Effector memory CD4-positive, alpha-beta T cell (primary cell): Measurements from ENCODE around the gene LRMDA.

ENCODE experiments used
- DNase-seq, 3 donors: peaks; one replicate each; pipeline ENCODE4 v3.0.0-alpha.2; 2020
- H3K27ac ChIP-seq: 2 replicates; pipeline ENCODE4 v1.7.0; 2013; ENCODE audit warnings: mild to moderate bottlenecking, low read length, moderate library complexity; ENCODE audit not compliant: insufficient read depth, poor library complexity, severe bottlenecking
- H3K27me3 ChIP-seq: replicated peaks from 2 replicates; pipeline ENCODE4 v1.7.0; 2013; ENCODE audit warnings: mild to moderate bottlenecking, low read length; ENCODE audit not compliant: insufficient read depth, control insufficient read depth, poor library complexity, severe bottlenecking
- H3K36me3 ChIP-seq: 2 replicates; pipeline ENCODE4 v1.7.0; 2013; ENCODE audit warnings: mild to moderate bottlenecking, low read length, moderate library complexity; ENCODE audit not compliant: control insufficient read depth, insufficient read depth
- H3K4me1 ChIP-seq: 2 replicates; pipeline ENCODE4 v1.7.0; 2013; ENCODE audit warnings: low read length, mild to moderate bottlenecking; ENCODE audit not compliant: control insufficient read depth, insufficient read depth, poor library complexity, severe bottlenecking
- H3K4me3 ChIP-seq: 2 replicates; pipeline ENCODE4 v1.7.0; 2013; ENCODE audit warnings: low read length, low read depth, mild to moderate bottlenecking; ENCODE audit not compliant: insufficient read depth, poor library complexity, severe bottlenecking
- H3K9me3 ChIP-seq: 2 replicates; pipeline ENCODE4 v1.7.0; 2013; ENCODE audit warnings: mild to moderate bottlenecking, low read length, moderate library complexity; ENCODE audit not compliant: control insufficient read depth

Gene LRMDA

DNA sequence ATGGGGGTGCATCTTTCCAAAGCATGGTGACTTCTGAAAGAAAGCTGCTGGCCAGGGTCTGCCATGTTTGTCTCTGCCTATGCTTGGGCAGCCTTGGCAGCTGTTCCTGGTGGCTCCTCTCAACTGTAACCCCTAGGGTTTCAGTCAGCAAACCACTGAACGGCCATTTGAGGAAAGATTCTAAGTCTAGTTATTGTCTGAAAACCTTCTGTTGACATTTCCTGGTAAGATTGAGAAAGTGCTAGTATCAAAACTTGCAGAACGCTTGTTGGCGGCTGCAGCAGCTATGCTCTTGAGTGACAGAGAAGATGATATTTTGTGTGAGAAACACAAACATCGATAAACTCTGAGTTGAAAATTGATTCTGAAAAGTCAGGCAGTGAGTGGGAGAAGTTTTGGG lies 523.1 kb downstream of the LRMDA start:
- no peak overlapping the region for H3K27ac ChIP-seq
- H3K27me3 ChIP-seq, result no peaks in the 10 kb centered on the region
- DNase-seq, result no peak
- H3K9me3 ChIP-seq, result no peaks in the 10 kb centered on the region
- H3K4me1 ChIP-seq, result no peaks in the 10 kb centered on the region
- H3K4me3 ChIP-seq, result no peak overlapping the region
- H3K36me3 ChIP-seq, result no peaks in the 10 kb centered on the region

DNA sequence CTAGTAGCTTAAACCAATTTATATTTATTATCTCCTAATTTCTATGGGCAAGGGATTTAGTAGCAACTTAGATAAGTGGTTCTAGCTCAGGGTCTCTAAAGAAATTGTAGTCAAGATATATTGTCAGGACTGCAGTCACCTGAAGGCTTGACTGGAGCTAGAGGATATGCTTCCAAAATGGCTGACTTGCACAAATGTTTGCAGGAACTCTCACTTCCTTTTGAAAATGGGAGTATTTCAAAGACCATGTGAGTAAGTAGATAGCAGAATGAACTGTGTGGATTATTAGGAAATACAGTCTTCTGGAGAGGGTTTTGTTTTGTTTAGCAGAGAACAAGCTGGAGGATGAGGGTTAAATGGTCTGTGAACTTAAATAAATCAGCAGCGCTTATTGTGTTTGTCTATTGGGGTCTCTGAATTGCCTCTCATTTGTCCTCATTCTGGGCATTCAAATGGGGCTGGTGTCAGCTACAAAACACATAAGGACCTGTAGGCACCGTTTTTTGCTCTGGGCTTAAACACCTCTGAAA lies 524.6 kb downstream of the LRMDA start:
- Histone ChIP-seq H3K36me3 (no peaks in the 10 kb centered on the region), H3K4me1 (no peaks in the 10 kb centered on the region), H3K9me3 (no peaks in the 10 kb centered on the region), H3K4me3 (no peak overlapping the region), H3K27me3 (no peaks in the 10 kb centered on the region), H3K27ac (no peak overlapping the region)
- DNase-seq, result no peak

GRCh38 chr10:75956624-75957023 lies 525.2 kb downstream of the LRMDA start:
- H3K4me1 ChIP-seq, result no peaks in the 10 kb centered on the region
- H3K27ac ChIP-seq, result no peak overlapping the region
- no peaks in the 10 kb centered on the region for H3K27me3 ChIP-seq
- no peak for DNase-seq
- no peaks in the 10 kb centered on the region for H3K9me3 ChIP-seq
- no peaks in the 10 kb centered on the region for H3K36me3 ChIP-seq
- no peak overlapping the region for H3K4me3 ChIP-seq

- Histone ChIP-seq H3K4me3 (no peak overlapping the region), H3K27me3 (no peaks in the 10 kb centered on the region), H3K36me3 (no peaks in the 10 kb centered on the region), H3K27ac (no peak overlapping the region), H3K4me1 (no peaks in the 10 kb centered on the region), H3K9me3 (no peaks in the 10 kb centered on the region)
- DNase-seq, result no peak
Measured at GRCh38 chr10:75957314-75958120, 526.1 kb downstream of the LRMDA start.

GRCh38 chr10:75959209-75959608 lies 527.8 kb downstream of the LRMDA start:
- Histone ChIP-seq H3K27ac (no peak overlapping the region), H3K4me1 (no peaks in the 10 kb centered on the region), H3K27me3 (no peaks in the 10 kb centered on the region), H3K4me3 (no peak overlapping the region), H3K36me3 (no peaks in the 10 kb centered on the region), H3K9me3 (no peaks in the 10 kb centered on the region)
- no peak for DNase-seq

- Histone ChIP-seq H3K4me3 (no peak overlapping the region), H3K36me3 (no peaks in the 10 kb centered on the region), H3K27me3 (no peaks in the 10 kb centered on the region), H3K4me1 (no peaks in the 10 kb centered on the region), H3K27ac (no peak overlapping the region), H3K9me3 (no peaks in the 10 kb centered on the region)
- DNase-seq, result no peak
Measured at GRCh38 chr10:75959912-75960311, 528.5 kb downstream of the LRMDA start.

- Histone ChIP-seq H3K36me3 (no peaks in the 10 kb centered on the region), H3K9me3 (no peaks in the 10 kb centered on the region), H3K4me1 (no peaks in the 10 kb centered on the region), H3K27ac (no peak overlapping the region), H3K4me3 (no peak overlapping the region), H3K27me3 (no peaks in the 10 kb centered on the region)
- no peak for DNase-seq
Measured at GRCh38 chr10:75962395-75963061, 531.1 kb downstream of the LRMDA start.

DNA sequence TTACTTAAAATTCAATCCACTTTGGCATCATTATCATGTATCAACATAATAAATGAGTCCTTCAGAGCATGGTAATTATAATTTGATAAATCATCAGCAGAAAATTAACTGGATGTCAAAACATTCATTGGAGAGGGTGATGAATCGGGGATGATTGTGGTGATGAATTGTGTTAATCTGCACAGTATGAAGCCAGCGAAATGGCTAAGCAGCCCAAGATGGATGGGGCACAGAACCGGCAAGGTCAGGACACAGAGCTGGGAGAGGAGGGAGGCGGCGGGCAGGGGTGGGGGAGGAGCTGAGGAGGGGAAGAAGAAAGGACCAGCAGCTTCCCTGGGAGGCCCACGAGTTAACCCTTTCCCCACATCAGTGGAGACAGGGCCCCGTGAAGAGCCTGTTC lies 536.1 kb downstream of the LRMDA start:
- Histone ChIP-seq H3K9me3 (no peaks in the 10 kb centered on the region), H3K27me3 (no peaks in the 10 kb centered on the region)
- DNase-seq, result no peak

GRCh38 chr10:75969031-75969430 lies 537.6 kb downstream of the LRMDA start:
- no peak overlapping the region for H3K27ac ChIP-seq
- H3K9me3 ChIP-seq, result no peaks in the 10 kb centered on the region
- H3K4me3 ChIP-seq, result no peak overlapping the region
- no peaks in the 10 kb centered on the region for H3K4me1 ChIP-seq
- DNase-seq, result no peak
- no peaks in the 10 kb centered on the region for H3K36me3 ChIP-seq
- H3K27me3 ChIP-seq, result no peaks in the 10 kb centered on the region

More for the DNA sequence above, 536.1 kb downstream of the LRMDA start:
- Histone ChIP-seq H3K27ac (no peak overlapping the region), H3K4me1 (no peaks in the 10 kb centered on the region), H3K4me3 (no peak overlapping the region), H3K36me3 (no peaks in the 10 kb centered on the region)
